ENCODE data around the gene GOLIM4.

The GOLIM4 gene

DNA sequence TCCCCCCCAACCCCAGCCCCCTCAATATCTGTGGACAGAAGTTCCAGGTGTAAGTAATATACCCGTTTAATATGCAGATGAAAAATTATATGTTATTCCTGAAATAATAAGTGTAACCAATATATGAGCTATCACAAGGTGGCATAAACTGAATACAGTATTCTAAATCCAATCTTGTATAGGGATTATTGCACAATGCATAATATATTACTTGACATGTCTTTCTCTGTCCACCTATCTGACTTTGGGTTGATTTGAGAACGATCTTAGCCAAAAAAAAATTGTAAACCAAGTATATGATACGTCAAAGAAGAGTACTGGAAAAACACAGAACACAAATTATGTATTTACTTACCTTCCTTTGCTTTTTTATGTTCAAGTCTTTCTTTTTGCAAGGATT, 47.8 kb downstream of the GOLIM4 start:
- Histone ChIP-seq H3K4me3 (no peak overlapping the region), H3K4me1 (peaks cover 0 to 38% (median 20%) of the 10 kb centered on the region in 4 donors), H3K27me3 (no peaks in the 10 kb centered on the region), H3K36me3 (peaks cover 0 to 5% (median 2%) of the 10 kb centered on the region in 3 donors), H3K27ac (no peak overlapping the region), H3K9me3 (no peaks in the 10 kb centered on the region)
- DNase-seq: no peak
- intact Hi-C loops (cut with DNase I; ENCODE audit: low total_unique reads): loop anchor here (2.0 to 5.0 kb wide), 2 partner anchors 45 to 114 kb away; no protein-coding TSS in a partner anchor
- no peak for TF ChIP-seq CTCF (IDR thresholded peaks at IDR 0.05)

DNA sequence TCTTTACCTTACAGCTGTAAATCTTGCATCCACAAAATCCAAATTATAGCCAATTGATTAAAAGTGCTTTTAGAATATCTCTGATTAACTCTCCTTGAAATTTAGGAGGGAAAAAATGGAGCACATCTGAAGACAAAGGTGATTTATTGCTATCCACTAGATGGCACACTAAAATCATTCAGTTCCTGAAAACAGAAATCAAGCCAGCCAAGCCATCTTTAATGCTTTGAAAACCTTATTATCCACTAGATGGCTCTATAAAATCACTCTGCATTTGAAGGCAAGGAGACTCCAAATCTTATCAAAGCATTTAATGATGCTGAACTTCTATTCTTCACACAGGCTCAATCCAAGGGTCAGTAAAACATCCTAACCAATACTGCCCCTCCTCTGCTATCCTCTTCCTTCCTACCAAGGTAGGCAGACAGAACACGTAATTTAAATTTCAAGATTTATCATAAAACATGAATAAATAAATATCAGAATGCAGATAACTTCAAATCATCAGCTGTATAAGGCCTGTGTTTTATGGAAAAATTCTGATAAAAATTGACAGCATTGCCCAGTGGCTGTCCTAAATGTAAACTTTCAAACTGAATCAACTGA, 48.4 kb downstream of the GOLIM4 start:
- peaks cover 0 to 11% (median 9%) of the 10 kb centered on the region in 3 donors for H3K36me3 ChIP-seq
- DNase-seq: no peak
- intact Hi-C loops (cut with DNase I; ENCODE audit: low total_unique reads): loop anchor here (5.0 kb wide), 1 partner anchor 115 kb away; no protein-coding TSS in a partner anchor
- H3K4me3 ChIP-seq: no peak overlapping the region
- TF ChIP-seq CTCF (IDR thresholded peaks at IDR 0.05): peak; percentile 78 to 92
- H3K4me1 ChIP-seq: peaks cover 0 to 32% (median 19%) of the 10 kb centered on the region in 4 donors
- no peak overlapping the region for H3K27ac ChIP-seq
- H3K27me3 ChIP-seq: no peaks in the 10 kb centered on the region
- H3K9me3 ChIP-seq: no peaks in the 10 kb centered on the region

DNA sequence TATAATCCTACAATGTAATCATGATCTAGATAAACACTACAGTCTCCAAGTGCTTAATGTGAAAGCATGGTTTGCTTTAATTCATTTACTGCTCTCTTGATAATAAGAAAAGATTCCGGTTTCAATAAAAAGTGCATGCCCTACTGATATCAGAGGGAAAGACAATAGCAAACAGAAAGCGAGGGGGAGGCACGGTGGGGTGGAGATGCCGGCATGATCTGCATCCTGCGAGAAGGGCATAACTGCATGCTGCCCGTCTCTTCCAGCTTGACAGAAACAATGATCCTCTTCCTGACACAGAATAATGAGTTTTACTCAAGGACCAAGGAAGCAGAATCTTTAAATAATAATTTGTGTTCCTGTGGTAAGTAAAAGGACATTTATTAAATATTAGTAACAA, 51.7 kb downstream of the GOLIM4 start:
- H3K4me1 ChIP-seq: peaks cover 0 to 7% (median 3%) of the 10 kb centered on the region in 4 donors
- H3K27me3 ChIP-seq: no peaks in the 10 kb centered on the region
- DNase-seq: no peak
- peaks cover 8 to 25% (median 24%) of the 10 kb centered on the region in 3 donors for H3K36me3 ChIP-seq
- no peaks in the 10 kb centered on the region for H3K9me3 ChIP-seq
- intact Hi-C loops (cut with DNase I; ENCODE audit: low total_unique reads): no loop called here
- H3K4me3 ChIP-seq: no peak overlapping the region
- no peak for TF ChIP-seq CTCF (IDR thresholded peaks at IDR 0.05)
- no peak overlapping the region for H3K27ac ChIP-seq

- peaks cover 12 to 43% (median 39%) of the 10 kb centered on the region in 3 donors for H3K36me3 ChIP-seq
- H3K27ac ChIP-seq: no peak overlapping the region
- no peak for TF ChIP-seq CTCF (IDR thresholded peaks at IDR 0.05)
- H3K4me3 ChIP-seq: no peak overlapping the region
- DNase-seq: no peak
- H3K27me3 ChIP-seq: no peaks in the 10 kb centered on the region
- no peaks in the 10 kb centered on the region for H3K4me1 ChIP-seq
- H3K9me3 ChIP-seq: no peaks in the 10 kb centered on the region
- intact Hi-C loops (cut with DNase I; ENCODE audit: low total_unique reads): no loop called here
Measured at GRCh38 chr3:168040607-168041208, 55.0 kb downstream of the GOLIM4 start.

- Histone ChIP-seq H3K36me3 (peaks cover 18 to 43% (median 38%) of the 10 kb centered on the region in 3 donors), H3K9me3 (no peaks in the 10 kb centered on the region), H3K27ac (no peak overlapping the region), H3K27me3 (no peaks in the 10 kb centered on the region), H3K4me3 (no peak overlapping the region), H3K4me1 (no peaks in the 10 kb centered on the region)
- no peak for TF ChIP-seq CTCF (IDR thresholded peaks at IDR 0.05)
- intact Hi-C loops (cut with DNase I; ENCODE audit: low total_unique reads): no loop called here
- no peak for DNase-seq
Measured at GRCh38 chr3:168037020-168037419, 58.7 kb downstream of the GOLIM4 start.

Measured in tibial artery (tissue), 4 donors.